Measurements from ENCODE around the gene MYLK. TPM values are rescaled to one million over a fixed set of nuclear protein-coding genes. Genes with fewer than 3 reads are reported as not detected.

The MYLK gene
- polyA plus RNA-seq, 1 donor = 296 TPM

DNA sequence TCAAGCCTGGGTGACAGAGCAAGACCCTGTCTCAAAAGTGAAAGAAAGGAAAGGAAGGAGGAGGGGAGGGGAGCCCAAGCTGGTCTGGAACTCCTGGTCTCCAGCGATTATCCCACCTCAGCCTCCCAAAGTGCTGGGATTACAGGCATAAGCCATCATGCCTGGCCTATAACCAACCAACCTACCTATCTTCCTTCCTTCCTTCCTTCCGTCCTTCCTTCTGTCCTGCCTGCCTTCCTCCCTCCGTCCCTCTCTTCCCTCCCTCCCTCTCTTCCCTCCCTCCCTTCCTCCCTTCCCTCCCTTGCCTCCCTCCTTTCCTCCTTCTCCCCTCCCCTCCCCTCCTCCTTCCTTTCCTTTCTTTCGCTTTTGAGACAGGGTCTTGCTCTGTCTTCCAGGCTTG lies 242.6 kb downstream of the MYLK start:
- H3K27me3 ChIP-seq (ENCODE audit: control insufficient read depth, insufficient read depth, low read length) = no peaks in the 10 kb centered on the region
- H3K9me3 ChIP-seq (ENCODE audit: control insufficient read depth, low read depth, low read length) = peaks cover 4% of the 10 kb centered on the region
- 100% methylated on average over 2 of the region's 4 CpGs for WGBS (ENCODE audit: insufficient coverage, low lambda C conversion rate)
- H3K4me3 ChIP-seq (ENCODE audit: low read length) = no peak overlapping the region
- DNase-seq = no peak
- peaks cover 24% of the 10 kb centered on the region for H3K36me3 ChIP-seq (ENCODE audit: control insufficient read depth, insufficient read depth, low read length)
- peaks cover 12% of the 10 kb centered on the region for H3K4me1 ChIP-seq (ENCODE audit: control insufficient read depth, insufficient read depth, low read length)
- H3K27ac ChIP-seq (ENCODE audit: low read length) = no peak overlapping the region

DNA sequence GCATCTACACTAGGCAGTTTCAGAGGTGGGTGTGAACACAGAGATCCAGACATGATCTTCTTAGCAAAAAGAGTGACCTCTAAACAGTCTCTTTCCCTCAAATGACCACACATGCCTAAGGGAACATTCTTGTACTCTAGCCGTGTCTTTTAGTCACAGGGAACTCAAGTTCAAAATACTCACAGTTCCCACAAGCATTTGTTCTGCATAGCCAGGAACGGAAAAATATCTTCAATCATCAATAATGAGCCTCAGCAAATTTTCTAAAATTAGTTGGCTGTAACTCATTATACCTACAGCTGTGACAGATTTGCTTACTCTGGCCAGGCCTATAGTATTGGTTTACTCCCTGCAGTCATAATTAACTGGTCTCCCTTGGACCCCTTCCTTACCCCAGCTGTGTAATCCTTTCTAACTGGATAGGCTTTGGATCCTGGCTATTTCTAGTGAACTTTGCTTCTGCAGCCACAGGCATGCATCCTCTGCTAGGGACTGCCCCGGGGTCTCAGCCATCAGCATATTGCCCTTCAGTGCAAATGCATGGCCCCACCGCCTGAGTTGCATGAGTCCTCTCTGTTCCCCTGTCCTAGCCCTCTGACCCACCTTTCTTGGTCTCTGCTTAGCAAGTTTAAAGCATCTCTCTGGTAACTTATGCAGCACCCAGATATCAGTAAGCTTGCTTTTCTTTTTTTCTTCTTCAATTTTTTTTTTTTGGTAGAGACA lies 243.2 kb downstream of the MYLK start:
- DNase-seq = no peak
- no peak overlapping the region for H3K4me3 ChIP-seq (ENCODE audit: low read length)
- 86% methylated on average over 2 of the region's 4 CpGs for WGBS (ENCODE audit: insufficient coverage, low lambda C conversion rate)
- H3K27me3 ChIP-seq (ENCODE audit: control insufficient read depth, insufficient read depth, low read length) = no peaks in the 10 kb centered on the region
- peaks cover 12% of the 10 kb centered on the region for H3K4me1 ChIP-seq (ENCODE audit: control insufficient read depth, insufficient read depth, low read length)
- no peak overlapping the region for H3K27ac ChIP-seq (ENCODE audit: low read length)
- peaks cover 21% of the 10 kb centered on the region for H3K36me3 ChIP-seq (ENCODE audit: control insufficient read depth, insufficient read depth, low read length)
- H3K9me3 ChIP-seq (ENCODE audit: control insufficient read depth, low read depth, low read length) = peaks cover 4% of the 10 kb centered on the region

DNA sequence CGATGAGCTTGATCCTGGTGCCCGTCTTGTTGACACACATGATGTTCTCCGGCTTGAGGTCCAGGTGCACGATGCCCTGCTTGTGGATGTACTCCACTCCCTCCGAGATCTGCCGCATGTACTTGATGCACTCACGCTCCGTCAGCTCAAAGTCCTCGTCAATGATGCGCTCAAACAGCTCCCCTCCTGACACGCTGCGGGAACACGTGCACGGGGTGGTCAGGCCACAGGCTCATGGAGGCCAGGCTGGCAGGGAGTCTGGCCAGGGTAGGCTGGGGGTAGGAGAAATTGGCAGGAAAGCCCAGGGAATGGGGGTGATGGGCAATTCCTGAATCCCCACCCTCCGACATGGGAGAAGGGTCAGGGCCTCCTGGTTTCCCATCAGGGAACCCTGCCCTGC lies 243.8 kb downstream of the MYLK start:
- Histone ChIP-seq H3K27me3 (ENCODE audit: control insufficient read depth, insufficient read depth, low read length) (no peaks in the 10 kb centered on the region), H3K27ac (ENCODE audit: low read length) (no peak overlapping the region), H3K9me3 (ENCODE audit: control insufficient read depth, low read depth, low read length) (peaks cover 4% of the 10 kb centered on the region), H3K4me3 (ENCODE audit: low read length) (no peak overlapping the region), H3K4me1 (ENCODE audit: control insufficient read depth, insufficient read depth, low read length) (peaks cover 12% of the 10 kb centered on the region), H3K36me3 (ENCODE audit: control insufficient read depth, insufficient read depth, low read length) (peaks cover 21% of the 10 kb centered on the region)
- whole genome bisulfite sequencing (ENCODE audit: insufficient coverage, low lambda C conversion rate) = no CpG with 5 or more reads among the region's 15 CpGs
- no peak for DNase-seq

- 100% methylated on average over 1 of the region's 14 CpGs for WGBS (ENCODE audit: insufficient coverage, low lambda C conversion rate)
- DNase-seq = no peak
- Histone ChIP-seq H3K27ac (ENCODE audit: low read length) (no peak overlapping the region), H3K27me3 (ENCODE audit: control insufficient read depth, insufficient read depth, low read length) (no peaks in the 10 kb centered on the region), H3K36me3 (ENCODE audit: control insufficient read depth, insufficient read depth, low read length) (peaks cover 27% of the 10 kb centered on the region), H3K9me3 (ENCODE audit: control insufficient read depth, low read depth, low read length) (peaks cover 4% of the 10 kb centered on the region), H3K4me3 (ENCODE audit: low read length) (no peak overlapping the region), H3K4me1 (ENCODE audit: control insufficient read depth, insufficient read depth, low read length) (peaks cover 12% of the 10 kb centered on the region)
Measured at GRCh38 chr3:123638936-123639689, 245.0 kb downstream of the MYLK start.

GRCh38 chr3:123637841-123638240 lies 246.3 kb downstream of the MYLK start:
- DNase-seq = no peak
- Histone ChIP-seq H3K36me3 (ENCODE audit: control insufficient read depth, insufficient read depth, low read length) (peaks cover 35% of the 10 kb centered on the region), H3K4me1 (ENCODE audit: control insufficient read depth, insufficient read depth, low read length) (peaks cover 12% of the 10 kb centered on the region), H3K27ac (ENCODE audit: low read length) (no peak overlapping the region), H3K4me3 (ENCODE audit: low read length) (no peak overlapping the region), H3K9me3 (ENCODE audit: control insufficient read depth, low read depth, low read length) (peaks cover 4% of the 10 kb centered on the region), H3K27me3 (ENCODE audit: control insufficient read depth, insufficient read depth, low read length) (no peaks in the 10 kb centered on the region)
- WGBS (ENCODE audit: insufficient coverage, low lambda C conversion rate) = no CpG with 5 or more reads among the region's 5 CpGs

- H3K4me1 ChIP-seq (ENCODE audit: control insufficient read depth, insufficient read depth, low read length) = peaks cover 10% of the 10 kb centered on the region
- peaks cover 4% of the 10 kb centered on the region for H3K9me3 ChIP-seq (ENCODE audit: control insufficient read depth, low read depth, low read length)
- H3K4me3 ChIP-seq (ENCODE audit: low read length) = no peak overlapping the region
- no peak for DNase-seq
- peaks cover 35% of the 10 kb centered on the region for H3K36me3 ChIP-seq (ENCODE audit: control insufficient read depth, insufficient read depth, low read length)
- no CpG with 5 or more reads among the region's 7 CpGs for WGBS (ENCODE audit: insufficient coverage, low lambda C conversion rate)
- no peaks in the 10 kb centered on the region for H3K27me3 ChIP-seq (ENCODE audit: control insufficient read depth, insufficient read depth, low read length)
- no peak overlapping the region for H3K27ac ChIP-seq (ENCODE audit: low read length)
Measured at GRCh38 chr3:123637131-123637530, 247.0 kb downstream of the MYLK start.

DNA sequence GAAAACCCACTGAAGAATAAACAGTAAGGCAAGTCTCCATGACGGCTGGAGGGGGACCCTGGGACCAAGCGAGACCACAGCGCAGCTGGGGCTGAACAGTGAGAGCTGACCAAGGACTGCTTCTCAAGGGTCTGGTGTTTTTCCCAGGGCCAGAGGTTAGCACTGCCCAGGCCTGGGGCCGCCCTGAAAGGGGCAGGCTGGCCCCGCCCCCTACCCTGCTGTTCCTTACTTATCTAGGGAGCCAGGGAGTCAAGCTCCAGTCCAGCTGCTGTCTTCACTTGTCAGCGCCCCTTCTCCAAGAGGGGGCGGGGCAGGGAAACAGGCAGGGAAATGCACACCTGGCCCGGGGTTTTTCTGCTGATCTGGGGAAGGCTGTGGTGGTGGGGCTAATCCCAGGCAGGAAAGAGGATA lies 247.7 kb downstream of the MYLK start:
- Histone ChIP-seq H3K4me1 (ENCODE audit: control insufficient read depth, insufficient read depth, low read length) (peaks cover 6% of the 10 kb centered on the region), H3K36me3 (ENCODE audit: control insufficient read depth, insufficient read depth, low read length) (peaks cover 35% of the 10 kb centered on the region)
- no CpG with 5 or more reads among the region's 8 CpGs for WGBS (ENCODE audit: insufficient coverage, low lambda C conversion rate)

GRCh38 chr3:123635717-123636116 lies 248.4 kb downstream of the MYLK start:
- WGBS (ENCODE audit: insufficient coverage, low lambda C conversion rate) = 71% methylated on average over 3 of the region's 4 CpGs
- no peak for DNase-seq
- Histone ChIP-seq H3K4me1 (ENCODE audit: control insufficient read depth, insufficient read depth, low read length) (peaks cover 6% of the 10 kb centered on the region), H3K4me3 (ENCODE audit: low read length) (no peak overlapping the region), H3K36me3 (ENCODE audit: control insufficient read depth, insufficient read depth, low read length) (peaks cover 35% of the 10 kb centered on the region), H3K27ac (ENCODE audit: low read length) (no peak overlapping the region), H3K9me3 (ENCODE audit: control insufficient read depth, low read depth, low read length) (no peaks in the 10 kb centered on the region), H3K27me3 (ENCODE audit: control insufficient read depth, insufficient read depth, low read length) (no peaks in the 10 kb centered on the region)

More for the DNA sequence above, 247.7 kb downstream of the MYLK start:
- H3K4me3 ChIP-seq (ENCODE audit: low read length) = no peak overlapping the region
- DNase-seq = peak; percentile 39 to 55
- no peak overlapping the region for H3K27ac ChIP-seq (ENCODE audit: low read length)
- peaks cover 3% of the 10 kb centered on the region for H3K9me3 ChIP-seq (ENCODE audit: control insufficient read depth, low read depth, low read length)
- H3K27me3 ChIP-seq (ENCODE audit: control insufficient read depth, insufficient read depth, low read length) = no peaks in the 10 kb centered on the region

- Histone ChIP-seq H3K27ac (ENCODE audit: low read length) (no peak overlapping the region), H3K27me3 (ENCODE audit: control insufficient read depth, insufficient read depth, low read length) (no peaks in the 10 kb centered on the region), H3K9me3 (ENCODE audit: control insufficient read depth, low read depth, low read length) (no peaks in the 10 kb centered on the region), H3K36me3 (ENCODE audit: control insufficient read depth, insufficient read depth, low read length) (peaks cover 37% of the 10 kb centered on the region), H3K4me3 (ENCODE audit: low read length) (no peak overlapping the region), H3K4me1 (ENCODE audit: control insufficient read depth, insufficient read depth, low read length) (peaks cover 6% of the 10 kb centered on the region)
- no CpG with 5 or more reads among the region's 4 CpGs for WGBS (ENCODE audit: insufficient coverage, low lambda C conversion rate)
- DNase-seq = no peak
Measured at GRCh38 chr3:123635217-123635616, 248.9 kb downstream of the MYLK start.

- H3K27me3 ChIP-seq (ENCODE audit: control insufficient read depth, insufficient read depth, low read length) = no peaks in the 10 kb centered on the region
- H3K27ac ChIP-seq (ENCODE audit: low read length) = no peak overlapping the region
- H3K9me3 ChIP-seq (ENCODE audit: control insufficient read depth, low read depth, low read length) = no peaks in the 10 kb centered on the region
- H3K4me1 ChIP-seq (ENCODE audit: control insufficient read depth, insufficient read depth, low read length) = peaks cover 6% of the 10 kb centered on the region
- peak in 1 of 2 donors; percentile 47 for DNase-seq
- H3K36me3 ChIP-seq (ENCODE audit: control insufficient read depth, insufficient read depth, low read length) = peaks cover 36% of the 10 kb centered on the region
- WGBS (ENCODE audit: insufficient coverage, low lambda C conversion rate) = no CpG with 5 or more reads among the region's 15 CpGs
- H3K4me3 ChIP-seq (ENCODE audit: low read length) = no peak overlapping the region
Measured at GRCh38 chr3:123634149-123635051, 249.7 kb downstream of the MYLK start.
